SIG-M5 treated with dmso at 0.1 percent for 504 hours (cell line): Measurements from ENCODE around the gene GALK2.
"Not testable (repeated sequence)": the region's sequence is repeated elsewhere in the genome, so short reads cannot be mapped to it uniquely, and the experiment has no call there.

ENCODE experiments used
- DNase-seq: peaks from one replicate; lab custom pipeline; 2025; ENCODE audit not compliant: unreplicated experiment; lab: John Stamatoyannopoulos, UW

Gene GALK2

GRCh38 chr15:49163678-49164077 lies 6.4 kb upstream of the GALK2 start:
- no peak for DNase-seq

GRCh38 chr15:49164865-49165264 lies 5.2 kb upstream of the GALK2 start:
- DNase-seq: no peak

- DNase-seq: no peak
Observed at GRCh38 chr15:49168016-49168415, 2.0 kb upstream of the GALK2 start.

- no peak for DNase-seq
Observed at GRCh38 chr15:49171790-49172189, 1.7 kb downstream of the GALK2 start.

GRCh38 chr15:49174902-49175301 lies 4.9 kb downstream of the GALK2 start:
- DNase-seq: peak; percentile 26

GRCh38 chr15:49175582-49176397 lies 5.7 kb downstream of the GALK2 start:
- not testable (repeated sequence) for DNase-seq

GRCh38 chr15:49178497-49178896 lies 8.4 kb downstream of the GALK2 start:
- DNase-seq: no peak

GRCh38 chr15:49179433-49180190 lies 9.6 kb downstream of the GALK2 start:
- DNase-seq: no peak

- no peak for DNase-seq
Observed at GRCh38 chr15:49182128-49182527, 12.1 kb downstream of the GALK2 start.

GRCh38 chr15:49183741-49184140 lies 13.7 kb downstream of the GALK2 start:
- not testable (repeated sequence) for DNase-seq

GRCh38 chr15:49185473-49185872 lies 15.4 kb downstream of the GALK2 start:
- no peak for DNase-seq

- DNase-seq: no peak
Observed at GRCh38 chr15:49187549-49188245, 17.6 kb downstream of the GALK2 start.

- no peak for DNase-seq
Observed at GRCh38 chr15:49188933-49189332, 18.9 kb downstream of the GALK2 start.

GRCh38 chr15:49189631-49190030 lies 19.6 kb downstream of the GALK2 start:
- no peak for DNase-seq

GRCh38 chr15:49190586-49190985 lies 20.5 kb downstream of the GALK2 start:
- peak; percentile 64 for DNase-seq

- no peak for DNase-seq
Observed at GRCh38 chr15:49191892-49192291, 21.8 kb downstream of the GALK2 start.

- DNase-seq: no peak
Observed at GRCh38 chr15:49196856-49197255, 26.8 kb downstream of the GALK2 start.

GRCh38 chr15:49199666-49200065 lies 29.6 kb downstream of the GALK2 start:
- DNase-seq: no peak

- DNase-seq: no peak
Observed at GRCh38 chr15:49200347-49200746, 30.3 kb downstream of the GALK2 start.

GRCh38 chr15:49208102-49208501 lies 38.1 kb downstream of the GALK2 start:
- DNase-seq: not testable (repeated sequence)

- no peak for DNase-seq
Observed at GRCh38 chr15:49212897-49213296, 42.9 kb downstream of the GALK2 start.
